H1 (cell line): ENCODE results near the gene SEZ6L.

ENCODE experiments used
- ATF3 ChIP-seq: IDR thresholded peaks from 2 replicates; pipeline ENCODE4 v1.6.1; 2011; ENCODE audit warnings: low read depth, mild to moderate bottlenecking, low read length; ENCODE audit not compliant: insufficient read depth
- CTCF ChIP-seq, 3 experiments: IDR thresholded peaks; 1 replicate in 2 of 3; 2 replicates in 1 of 3; pipeline versions ENCODE4 v1.5.1 to v1.6.1; 2011; ENCODE audit warnings: low read length in 3 of 3, mild to moderate bottlenecking in 3 of 3, inconsistent platforms in 2 of 3, low read depth in 1 of 3, moderate library complexity in 1 of 3; ENCODE audit not compliant: insufficient read depth in 1 of 3; ENCODE audit errors: control extremely low read depth in 1 of 3
- EP300 ChIP-seq, 2 experiments: IDR thresholded peaks; 1 replicate in 1 of 2; 2 replicates in 1 of 2; pipeline ENCODE4 v1.6.1; 2011 to 2012; ENCODE audit warnings: low read depth in 2 of 2, low read length in 2 of 2, mild to moderate bottlenecking in 2 of 2, borderline replicate concordance in 1 of 2, inconsistent platforms in 1 of 2, moderate library complexity in 1 of 2
- GABPA ChIP-seq: IDR thresholded peaks from 2 replicates; pipeline ENCODE4 v1.6.1; 2011; ENCODE audit warnings: mild to moderate bottlenecking, low read length, moderate library complexity, borderline replicate concordance; ENCODE audit not compliant: insufficient read depth
- MAX ChIP-seq: IDR thresholded peaks from 2 replicates; pipeline ENCODE4 v1.6.1; 2012; ENCODE audit warnings: inconsistent platforms
- PHF8 ChIP-seq: fragments of 200-600 bp; sonication (generic); conservative IDR thresholded peaks from 2 replicates; pipeline ENCODE4 v1.7.1; 2012; ENCODE audit warnings: low read depth, mild to moderate bottlenecking, inconsistent platforms, low read length, moderate library complexity
- POLR2A ChIP-seq, 2 experiments: IDR thresholded peaks; 1 replicate in 1 of 2; 2 replicates in 1 of 2; pipeline ENCODE4 v1.6.1; 2011; ENCODE audit warnings: low read depth in 2 of 2, low read length in 2 of 2, mild to moderate bottlenecking in 2 of 2; ENCODE audit errors: control extremely low read depth in 1 of 2
- POLR2AphosphoS5 ChIP-seq: IDR thresholded peaks from 2 replicates; pipeline ENCODE4 v1.6.1; 2011; ENCODE audit warnings: low read depth, low read length
- TAF7 ChIP-seq: optimal IDR thresholded peaks from 2 replicates; pipeline ENCODE3; 2011; ENCODE audit warnings: low read depth, mild to moderate bottlenecking, inconsistent platforms, low read length, moderate library complexity, borderline replicate concordance

- TF ChIP-seq CTCF (IDR thresholded peaks at IDR 0.05; ENCODE audit: control extremely low read depth in 1 of 3, insufficient read depth in 1 of 3, low read depth in 1 of 3, low read length in 3 of 3) (no peak), POLR2AphosphoS5 (no peak), MAX (no peak), PHF8 (no peak), TAF7 (no peak), EP300 (IDR thresholded peaks at IDR 0.05; ENCODE audit: borderline replicate concordance in 1 of 2, low read depth in 2 of 2, low read length in 2 of 2) (no peak), POLR2A (IDR thresholded peaks at IDR 0.05; ENCODE audit: control extremely low read depth in 1 of 2, low read depth in 2 of 2, low read length in 2 of 2) (no peak), GABPA (no peak), ATF3 (no peak)
Observed at GRCh38 chr22:26345496-26345895, 176.2 kb downstream of the SEZ6L start.
